ENCODE data around the gene LRIT2. TPM values are rescaled to one million over a fixed set of nuclear protein-coding genes. Genes with fewer than 3 reads are reported as not detected.

Gene LRIT2
- not detected for polyA plus RNA-seq (ENCODE audit: low read depth in 6 of 6)

- no peak within 1 kb of the TSS for H3K27ac Mint-ChIP-seq
- H3K4me1 Mint-ChIP-seq, result no peaks in the 10 kb centered on the region
- peaks cover 0 to 13% (median 5%) of the 10 kb centered on the region in 7 donors for H3K9me3 Mint-ChIP-seq
- H3K27me3 Mint-ChIP-seq, result peaks cover 34 to 45% (median 42%) of the 10 kb centered on the region in 3 donors
- H3K4me3 Mint-ChIP-seq, result no peak within 1 kb of the TSS
- ATAC-seq (ENCODE audit: low read depth in 2 of 2), result no peak
- DNase-seq, result no peak
- H3K36me3 Mint-ChIP-seq, result no peaks in the 10 kb centered on the region
Measured at GRCh38 chr10:84225427-84226173, at the start of gene LRIT2. Gene LRIT2, minus strand, starts transcription at chr10:84225544. Its CDS starts 24 bp downstream, at chr10:84225520.

GRCh38 chr10:84270708-84271107 is 45.4 kb upstream of the LRIT2 start:
- Mint-ChIP-seq H3K9me3 (no peaks in the 10 kb centered on the region), H3K4me1 (no peaks in the 10 kb centered on the region), H3K27me3 (peaks cover 24 to 37% (median 32%) of the 10 kb centered on the region in 3 donors), H3K4me3 (no peak overlapping the region), H3K27ac (peak overlapping the region in 1 of 6 donors; percentile 26), H3K36me3 (no peaks in the 10 kb centered on the region)
- ATAC-seq (ENCODE audit: low read depth in 2 of 2) (no peak), DNase-seq (no peak)

- Mint-ChIP-seq H3K9me3 (no peaks in the 10 kb centered on the region), H3K27me3 (peaks cover 29 to 45% (median 31%) of the 10 kb centered on the region in 3 donors), H3K27ac (no peak overlapping the region), H3K4me1 (peaks cover 0 to 1% (median under 1%) of the 10 kb centered on the region in 3 donors), H3K36me3 (no peaks in the 10 kb centered on the region), H3K4me3 (no peak overlapping the region)
- ATAC-seq (ENCODE audit: low read depth in 2 of 2) (no peak), DNase-seq (no peak)
Measured at GRCh38 chr10:84269773-84270172, 44.4 kb upstream of the LRIT2 start.

GRCh38 chr10:84269162-84269561 is 43.8 kb upstream of the LRIT2 start:
- Mint-ChIP-seq H3K27ac (no peak overlapping the region), H3K4me1 (peaks cover 0 to 5% (median 4%) of the 10 kb centered on the region in 3 donors)

GRCh38 chr10:84267503-84268126 is 42.3 kb upstream of the LRIT2 start:
- Mint-ChIP-seq H3K27ac (peak overlapping the region in 2 of 6 donors; percentile 0 to 1), H3K4me3 (no peak overlapping the region), H3K4me1 (peaks cover 0 to 5% (median 4%) of the 10 kb centered on the region in 3 donors), H3K27me3 (peaks cover 39 to 66% (median 48%) of the 10 kb centered on the region in 3 donors), H3K36me3 (no peaks in the 10 kb centered on the region), H3K9me3 (no peaks in the 10 kb centered on the region)
- DNase-seq (no peak), ATAC-seq (ENCODE audit: low read depth in 2 of 2) (no peak)

More at GRCh38 chr10:84269162-84269561, 43.8 kb upstream of the LRIT2 start:
- Mint-ChIP-seq H3K9me3 (no peaks in the 10 kb centered on the region), H3K4me3 (no peak overlapping the region), H3K27me3 (peaks cover 34 to 51% (median 37%) of the 10 kb centered on the region in 3 donors), H3K36me3 (no peaks in the 10 kb centered on the region)
- DNase-seq, result no peak
- ATAC-seq (ENCODE audit: low read depth in 2 of 2), result no peak

GRCh38 chr10:84265418-84265817 is 40.1 kb upstream of the LRIT2 start:
- H3K9me3 Mint-ChIP-seq, result no peaks in the 10 kb centered on the region
- H3K4me3 Mint-ChIP-seq, result no peak overlapping the region
- H3K4me1 Mint-ChIP-seq, result peaks cover 0 to 5% (median 4%) of the 10 kb centered on the region in 3 donors
- no peaks in the 10 kb centered on the region for H3K36me3 Mint-ChIP-seq
- peaks cover 43 to 75% (median 55%) of the 10 kb centered on the region in 3 donors for H3K27me3 Mint-ChIP-seq
- peak overlapping the region in 1 of 6 donors; percentile 36 for H3K27ac Mint-ChIP-seq
- DNase-seq (no peak), ATAC-seq (ENCODE audit: low read depth in 2 of 2) (no peak)

GRCh38 chr10:84264611-84265141 is 39.3 kb upstream of the LRIT2 start:
- H3K9me3 Mint-ChIP-seq, result no peaks in the 10 kb centered on the region
- peaks cover 0 to 5% (median 4%) of the 10 kb centered on the region in 3 donors for H3K4me1 Mint-ChIP-seq
- no peaks in the 10 kb centered on the region for H3K36me3 Mint-ChIP-seq
- H3K27me3 Mint-ChIP-seq, result peaks cover 45 to 72% (median 53%) of the 10 kb centered on the region in 3 donors
- DNase-seq (peak; percentile 45), ATAC-seq (ENCODE audit: low read depth in 2 of 2) (peak; percentile 74 to 82)
- H3K27ac Mint-ChIP-seq, result no peak overlapping the region
- H3K4me3 Mint-ChIP-seq, result no peak overlapping the region

- no peaks in the 10 kb centered on the region for H3K9me3 Mint-ChIP-seq
- ATAC-seq (ENCODE audit: low read depth in 2 of 2) (no peak), DNase-seq (no peak)
- H3K36me3 Mint-ChIP-seq, result no peaks in the 10 kb centered on the region
- peaks cover 41 to 66% (median 47%) of the 10 kb centered on the region in 3 donors for H3K27me3 Mint-ChIP-seq
- H3K4me1 Mint-ChIP-seq, result peaks cover 0 to 5% (median 4%) of the 10 kb centered on the region in 3 donors
- no peak overlapping the region for H3K27ac Mint-ChIP-seq
- no peak overlapping the region for H3K4me3 Mint-ChIP-seq
Measured at GRCh38 chr10:84263716-84264115, 38.4 kb upstream of the LRIT2 start.

GRCh38 chr10:84262190-84262956 is 37.0 kb upstream of the LRIT2 start:
- H3K9me3 Mint-ChIP-seq, result no peaks in the 10 kb centered on the region
- H3K36me3 Mint-ChIP-seq, result no peaks in the 10 kb centered on the region
- H3K4me3 Mint-ChIP-seq, result no peak overlapping the region
- H3K27me3 Mint-ChIP-seq, result peaks cover 38 to 64% (median 48%) of the 10 kb centered on the region in 3 donors
- no peak overlapping the region for H3K27ac Mint-ChIP-seq
- no peak for DNase-seq
- ATAC-seq (ENCODE audit: low read depth in 2 of 2), result no peak
- H3K4me1 Mint-ChIP-seq, result peaks cover 0 to 5% (median 4%) of the 10 kb centered on the region in 3 donors

- H3K36me3 Mint-ChIP-seq, result no peaks in the 10 kb centered on the region
- H3K4me3 Mint-ChIP-seq, result no peak overlapping the region
- H3K27me3 Mint-ChIP-seq, result peaks cover 38 to 60% (median 48%) of the 10 kb centered on the region in 3 donors
- no peak for ATAC-seq (ENCODE audit: low read depth in 2 of 2)
- no peaks in the 10 kb centered on the region for H3K9me3 Mint-ChIP-seq
- no peak for DNase-seq
- H3K27ac Mint-ChIP-seq, result no peak overlapping the region
- H3K4me1 Mint-ChIP-seq, result peaks cover 0 to 5% (median 4%) of the 10 kb centered on the region in 3 donors
Measured at GRCh38 chr10:84261236-84261915, 36.0 kb upstream of the LRIT2 start.

- Mint-ChIP-seq H3K27ac (no peak overlapping the region), H3K4me3 (no peak overlapping the region), H3K4me1 (no peaks in the 10 kb centered on the region), H3K27me3 (peaks cover 29 to 37% (median 31%) of the 10 kb centered on the region in 3 donors), H3K9me3 (no peaks in the 10 kb centered on the region), H3K36me3 (no peaks in the 10 kb centered on the region)
- ATAC-seq (ENCODE audit: low read depth in 2 of 2) (no peak), DNase-seq (no peak)
Measured at GRCh38 chr10:84258034-84258695, 32.8 kb upstream of the LRIT2 start.

- H3K4me3 Mint-ChIP-seq, result peak overlapping the region in 1 of 8 donors; percentile 12
- H3K4me1 Mint-ChIP-seq, result no peaks in the 10 kb centered on the region
- ATAC-seq (ENCODE audit: low read depth in 2 of 2) (no peak), DNase-seq (no peak)
- no peaks in the 10 kb centered on the region for H3K9me3 Mint-ChIP-seq
- H3K27ac Mint-ChIP-seq, result no peak overlapping the region
- peaks cover 0 to 1% of the 10 kb centered on the region in 2 donors for H3K36me3 Mint-ChIP-seq
- peaks cover 24 to 30% (median 29%) of the 10 kb centered on the region in 3 donors for H3K27me3 Mint-ChIP-seq
Measured at GRCh38 chr10:84257343-84258020, 32.1 kb upstream of the LRIT2 start.

Data from naive B cell (primary cell).